HCT116 (cell line): ENCODE results near the gene SRRM2.

ENCODE experiments used
- EZH2 ChIP-seq: fragments of 200-600 bp; sonication (generic); IDR thresholded peaks from 2 replicates; pipeline ENCODE4 v1.6.1; 2017; ENCODE audit warnings: antibody characterized with exemption, mixed run types
- ZNF274 ChIP-seq: fragments of 200-500 bp; sonication (Bioruptor generic); IDR thresholded peaks from 2 replicates; pipeline ENCODE4 v1.6.1; 2014; ENCODE audit warnings: mild to moderate bottlenecking, low read depth, low read length, inconsistent platforms
- TF ChIP-seq, protein P1 (sequence below): IDR thresholded peaks from 2 replicates; pipeline ENCODE4 v1.6.1; 2011; ENCODE audit warnings: mild to moderate bottlenecking, low read length, moderate library complexity; ENCODE audit not compliant: insufficient replicate concordance; ENCODE audit errors: extremely low read depth

DNA sequence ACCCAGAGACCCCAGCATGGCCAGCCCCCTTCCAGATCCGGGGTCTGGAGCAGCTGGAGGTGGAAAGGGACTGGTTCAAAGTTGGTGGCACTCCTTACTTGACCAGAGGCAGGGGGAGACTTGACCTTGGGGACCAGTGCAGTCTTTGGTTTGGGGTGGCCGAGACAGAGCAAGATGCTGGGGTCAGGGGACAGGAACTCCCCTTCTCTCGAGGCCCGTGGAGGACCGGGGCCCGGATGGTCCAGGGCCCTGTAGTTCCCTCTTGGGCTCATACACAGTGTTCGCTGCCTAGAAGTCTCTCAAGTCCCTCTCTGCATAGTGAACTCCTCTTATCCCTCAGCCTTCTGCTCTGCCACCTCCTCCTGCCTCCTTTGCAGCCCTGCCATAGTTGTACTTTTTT lies 35.5 kb downstream of the SRRM2 start:
- TF ChIP-seq, protein P1, sequence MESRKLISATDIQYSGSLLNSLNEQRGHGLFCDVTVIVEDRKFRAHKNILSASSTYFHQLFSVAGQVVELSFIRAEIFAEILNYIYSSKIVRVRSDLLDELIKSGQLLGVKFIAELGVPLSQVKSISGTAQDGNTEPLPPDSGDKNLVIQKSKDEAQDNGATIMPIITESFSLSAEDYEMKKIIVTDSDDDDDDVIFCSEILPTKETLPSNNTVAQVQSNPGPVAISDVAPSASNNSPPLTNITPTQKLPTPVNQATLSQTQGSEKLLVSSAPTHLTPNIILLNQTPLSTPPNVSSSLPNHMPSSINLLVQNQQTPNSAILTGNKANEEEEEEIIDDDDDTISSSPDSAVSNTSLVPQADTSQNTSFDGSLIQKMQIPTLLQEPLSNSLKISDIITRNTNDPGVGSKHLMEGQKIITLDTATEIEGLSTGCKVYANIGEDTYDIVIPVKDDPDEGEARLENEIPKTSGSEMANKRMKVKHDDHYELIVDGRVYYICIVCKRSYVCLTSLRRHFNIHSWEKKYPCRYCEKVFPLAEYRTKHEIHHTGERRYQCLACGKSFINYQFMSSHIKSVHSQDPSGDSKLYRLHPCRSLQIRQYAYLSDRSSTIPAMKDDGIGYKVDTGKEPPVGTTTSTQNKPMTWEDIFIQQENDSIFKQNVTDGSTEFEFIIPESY: no peak
- no peak for TF ChIP-seq EZH2
- TF ChIP-seq ZNF274: no peak
